Neural cell (in vitro differentiated cells): ENCODE results near the gene WDR37. TPM values are rescaled to one million over a fixed set of nuclear protein-coding genes. Genes with fewer than 3 reads are reported as not detected.

ENCODE experiments used
- H2AFZ ChIP-seq: fragments of 200-600, 300-800 bp; sonication (generic), shearing (Covaris generic); 2 replicates; pipeline ENCODE4 v1.6.0; 2014; ENCODE audit warnings: low read depth, mild to moderate bottlenecking, antibody characterized with exemption, low read length, moderate library complexity
- H3F3A ChIP-seq: fragments of 200-600 bp; shearing (Covaris generic); 2 replicates; pipeline ENCODE4 v1.6.1; 2016; ENCODE audit warnings: mild to moderate bottlenecking, moderate library complexity, mixed read lengths, antibody characterized with exemption, low read length; ENCODE audit not compliant: insufficient read depth, poor library complexity, severe bottlenecking
- H3K27ac ChIP-seq: fragments of 200-600, 300-800 bp; sonication (generic), shearing (Covaris generic); 2 replicates; pipeline ENCODE4 v1.5.1; 2014; ENCODE audit warnings: mild to moderate bottlenecking, low read length, moderate library complexity
- H3K27me3 ChIP-seq: fragments of 300-800, 200-600 bp; sonication (generic), shearing (Covaris generic); 2 replicates; pipeline ENCODE4 v1.6.0; 2014; ENCODE audit warnings: mild to moderate bottlenecking, low read depth, low read length, moderate library complexity; ENCODE audit not compliant: insufficient read depth
- H3K36me3 ChIP-seq: fragments of 300-800, 200-600 bp; sonication (generic), shearing (Covaris generic); 2 replicates; pipeline ENCODE4 v1.5.1; 2014; ENCODE audit warnings: mild to moderate bottlenecking, antibody characterized with exemption, low read length, moderate library complexity; ENCODE audit not compliant: insufficient read depth
- H3K4me2 ChIP-seq: fragments of 300-800, 200-600 bp; sonication (generic), shearing (Covaris generic); 2 replicates; pipeline ENCODE4 v1.6.0; 2014; ENCODE audit warnings: mild to moderate bottlenecking, low read length
- H3K4me3 ChIP-seq: fragments of 300-800, 200-600 bp; sonication (generic), shearing (Covaris generic); 2 replicates; pipeline ENCODE4 v1.5.1; 2014; ENCODE audit warnings: mild to moderate bottlenecking, low read length, moderate library complexity
- H3K79me2 ChIP-seq: fragments of 200-600 bp; shearing (Covaris generic); replicated peaks from 2 replicates; pipeline ENCODE4 v1.6.0; 2014; ENCODE audit warnings: mild to moderate bottlenecking, low read length, moderate library complexity; ENCODE audit not compliant: insufficient read depth
- H3K9ac ChIP-seq: fragments of 300-800, 200-600 bp; sonication (generic), shearing (Covaris generic); 2 replicates; pipeline ENCODE4 v1.6.1; 2016; ENCODE audit warnings: mild to moderate bottlenecking, low read length, mixed read lengths
- H3K9me2 ChIP-seq: fragments of 200-600 bp; shearing (Covaris generic); 2 replicates; pipeline ENCODE4 v1.6.1; 2016; ENCODE audit warnings: mild to moderate bottlenecking, low read length, mixed read lengths; ENCODE audit not compliant: insufficient read depth
- H3K9me3 ChIP-seq: fragments of 200-600, 300-800 bp; sonication (generic), shearing (Covaris generic); 2 replicates; pipeline ENCODE4 v1.6.1; 2016; ENCODE audit warnings: mild to moderate bottlenecking, mixed run types, low read length, moderate library complexity, mixed read lengths
- H4K20me1 ChIP-seq: fragments of 200-600 bp; shearing (Covaris generic); 2 replicates; pipeline ENCODE4 v1.6.1; 2016; ENCODE audit warnings: mild to moderate bottlenecking, mixed run types; ENCODE audit not compliant: insufficient read depth
- CTCF ChIP-seq: fragments of 450-650 bp; IDR thresholded peaks from 2 replicates; pipeline ENCODE4 v1.5.1; 2014; ENCODE audit warnings: antibody characterized with exemption, mild to moderate bottlenecking, moderate library complexity; ENCODE audit not compliant: poor library complexity, severe bottlenecking
- EP300 ChIP-seq: fragments of 450-650 bp; conservative IDR thresholded peaks from 2 replicates; pipeline ENCODE4 v1.6.1; 2014; ENCODE audit warnings: antibody characterized with exemption, mild to moderate bottlenecking, moderate library complexity; ENCODE audit not compliant: poor library complexity, severe bottlenecking
- EZH2 ChIP-seq: fragments of 200-600, 300-800 bp; shearing (Covaris generic), sonication (generic); IDR thresholded peaks from 2 replicates; pipeline ENCODE4 v1.6.1; 2014; ENCODE audit warnings: antibody characterized with exemption, low read length, borderline replicate concordance, mild to moderate bottlenecking; ENCODE audit not compliant: insufficient read depth, poor library complexity, severe bottlenecking
- MXI1 ChIP-seq: fragments of 450-650 bp; conservative IDR thresholded peaks from 2 replicates; pipeline ENCODE4 v1.6.1; 2014; ENCODE audit warnings: antibody characterized with exemption, mild to moderate bottlenecking; ENCODE audit not compliant: poor library complexity, severe bottlenecking
- POLR2AphosphoS5 ChIP-seq: IDR thresholded peaks from 2 replicates; pipeline ENCODE4 v1.6.1; 2012
- RAD21 ChIP-seq: fragments of 450-650 bp; conservative IDR thresholded peaks from 2 replicates; pipeline ENCODE4 v1.6.1; 2014; ENCODE audit warnings: antibody characterized with exemption, mild to moderate bottlenecking, moderate library complexity
- REST ChIP-seq: IDR thresholded peaks from 2 replicates; pipeline ENCODE4 v1.6.1; 2012; ENCODE audit warnings: borderline replicate concordance
- SMC3 ChIP-seq: fragments of 450-650 bp; conservative IDR thresholded peaks from 2 replicates; pipeline ENCODE4 v1.6.1; 2014; ENCODE audit warnings: antibody characterized with exemption, mild to moderate bottlenecking, moderate library complexity; ENCODE audit not compliant: poor library complexity
- TAF1 ChIP-seq: IDR thresholded peaks from 2 replicates; pipeline ENCODE4 v1.6.1; 2012; ENCODE audit warnings: low read depth
- polyA plus RNA-seq: library from polyadenylated mRNA; depleted of rRNA; stranded (reverse); fragments of >200 nt; gene quantifications from 2 replicates; pipeline ENCODE4 v1.2.3, GENCODE V29; 2014

Gene WDR37
- polyA plus RNA-seq, 1 donor from 2014 or later: 32.3 TPM

GRCh38 chr10:1096287-1096889 is 40.2 kb downstream of the WDR37 start:
- Histone ChIP-seq H3K27me3 (no peaks in the 10 kb centered on the region), H3K4me2 (no peak overlapping the region), H3K79me2 (no peaks in the 10 kb centered on the region), H3F3A (no peaks in the 10 kb centered on the region), H3K9me3 (no peaks in the 10 kb centered on the region), H3K36me3 (no peaks in the 10 kb centered on the region), H3K4me3 (no peak overlapping the region), H4K20me1 (no peaks in the 10 kb centered on the region), H3K9me2 (no peaks in the 10 kb centered on the region), H2AFZ (no peak overlapping the region), H3K27ac (no peak overlapping the region), H3K9ac (no peak overlapping the region)
- TF ChIP-seq REST (no peak), EP300 (no peak), EZH2 (no peak), TAF1 (no peak), MXI1 (no peak), RAD21 (no peak), CTCF (no peak), POLR2AphosphoS5 (no peak), SMC3 (no peak)

GRCh38 chr10:1097436-1097835 is 41.3 kb downstream of the WDR37 start:
- TF ChIP-seq REST: no peak
- no peak for TF ChIP-seq POLR2AphosphoS5
- no peak for TF ChIP-seq EZH2
- TF ChIP-seq SMC3: no peak
- no peak for TF ChIP-seq MXI1
- TF ChIP-seq CTCF: no peak
- no peak for TF ChIP-seq EP300
- Histone ChIP-seq H3K4me2 (no peak overlapping the region), H3K27me3 (no peaks in the 10 kb centered on the region), H3K79me2 (no peaks in the 10 kb centered on the region), H3F3A (no peaks in the 10 kb centered on the region), H3K9me3 (no peaks in the 10 kb centered on the region), H2AFZ (no peak overlapping the region), H3K36me3 (peaks cover 7% of the 10 kb centered on the region), H3K4me3 (no peak overlapping the region), H4K20me1 (no peaks in the 10 kb centered on the region), H3K9me2 (no peaks in the 10 kb centered on the region), H3K9ac (no peak overlapping the region), H3K27ac (no peak overlapping the region)
